PFSK-1 (cell line): ENCODE results near the gene HEATR5B.

Experiments
- FOXP2 ChIP-seq: optimal IDR thresholded peaks from 2 replicates; pipeline ENCODE3; 2011; ENCODE audit warnings: borderline replicate concordance, control low read depth, inconsistent platforms; ENCODE audit not compliant: insufficient read depth; ENCODE audit errors: extremely low read length, extremely low read depth
- POLR2AphosphoS5 ChIP-seq: IDR thresholded peaks from 2 replicates; pipeline ENCODE4 v1.6.1; 2012; ENCODE audit warnings: low read depth, mild to moderate bottlenecking, control low read depth, low read length, moderate library complexity
- SIN3A ChIP-seq: IDR thresholded peaks from 2 replicates; pipeline ENCODE4 v1.6.1; 2012; ENCODE audit warnings: mild to moderate bottlenecking, low read length, moderate library complexity, borderline replicate concordance; ENCODE audit not compliant: insufficient read depth
- TAF1 ChIP-seq: IDR thresholded peaks from 2 replicates; pipeline ENCODE4 v1.6.1; 2012; ENCODE audit warnings: low read length, control low read depth, borderline replicate concordance; ENCODE audit not compliant: insufficient read depth
- TF ChIP-seq, protein P1 (sequence below), 2 experiments: IDR thresholded peaks; 2 replicates each; pipeline versions ENCODE4 v1.6.1 to v1.8.0; 2011 to 2012; ENCODE audit warnings: low read depth in 2 of 2, low read length in 2 of 2, control low read depth in 1 of 2, inconsistent platforms in 1 of 2, mild to moderate bottlenecking in 1 of 2, moderate library complexity in 1 of 2; ENCODE audit not compliant: insufficient read depth in 1 of 2

The HEATR5B gene

DNA sequence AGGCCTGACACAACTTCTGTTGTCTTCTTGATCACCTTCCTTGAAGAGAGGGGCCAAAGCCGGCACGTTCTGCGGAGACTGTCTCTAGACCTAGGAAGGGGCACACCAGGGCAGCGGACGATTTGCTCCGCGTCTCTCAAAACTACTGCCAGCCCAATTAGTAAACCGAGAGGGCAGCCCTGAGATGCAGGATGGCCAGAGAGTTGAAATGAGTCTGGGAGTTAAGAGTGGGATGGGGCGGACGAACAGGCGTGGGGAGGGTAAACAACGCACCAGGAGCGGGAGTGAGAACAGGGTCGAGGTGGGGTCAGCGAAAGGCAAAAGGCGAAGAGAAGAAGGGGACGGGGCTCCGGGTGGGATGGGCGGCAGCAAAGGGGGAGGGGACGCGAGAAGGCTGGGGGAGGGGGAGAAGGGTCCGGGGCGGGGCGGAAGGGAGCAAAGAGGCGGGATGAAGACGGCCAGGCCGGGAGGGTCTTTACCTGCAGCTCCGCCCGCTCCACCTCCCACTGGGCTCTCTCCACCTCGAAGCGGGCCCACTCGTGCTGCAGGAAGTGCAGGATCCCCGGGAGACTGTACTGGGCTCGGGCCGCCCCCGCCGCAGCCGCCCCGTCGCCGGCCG, 118.3 kb downstream of the HEATR5B start:
- TF ChIP-seq POLR2AphosphoS5 (no peak), SIN3A (0 out of 2 replicates have a peak, but pooled peaks have one; percentile 3)

DNA sequence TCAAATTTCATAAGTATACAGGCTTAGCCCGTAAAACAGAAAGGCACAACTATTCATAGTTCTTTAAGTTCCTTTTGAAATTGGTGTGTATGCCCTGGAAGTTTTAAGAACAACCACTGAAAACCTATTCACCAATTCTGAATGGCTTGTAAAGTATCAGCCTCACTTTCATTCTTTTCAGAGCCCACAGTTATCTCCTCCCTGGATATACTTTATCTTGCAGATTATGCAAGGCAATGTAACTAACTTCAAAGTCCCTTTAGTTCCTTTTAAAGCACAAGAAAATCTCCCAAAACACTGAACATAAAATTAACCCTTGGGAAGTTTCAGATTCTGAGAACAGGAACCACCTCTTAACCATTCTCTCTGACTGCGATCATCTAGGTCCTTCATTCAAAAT, 119.0 kb downstream of the HEATR5B start:
- TF ChIP-seq SIN3A = no peak
- TF ChIP-seq TAF1 = no peak
- TF ChIP-seq, protein P1, sequence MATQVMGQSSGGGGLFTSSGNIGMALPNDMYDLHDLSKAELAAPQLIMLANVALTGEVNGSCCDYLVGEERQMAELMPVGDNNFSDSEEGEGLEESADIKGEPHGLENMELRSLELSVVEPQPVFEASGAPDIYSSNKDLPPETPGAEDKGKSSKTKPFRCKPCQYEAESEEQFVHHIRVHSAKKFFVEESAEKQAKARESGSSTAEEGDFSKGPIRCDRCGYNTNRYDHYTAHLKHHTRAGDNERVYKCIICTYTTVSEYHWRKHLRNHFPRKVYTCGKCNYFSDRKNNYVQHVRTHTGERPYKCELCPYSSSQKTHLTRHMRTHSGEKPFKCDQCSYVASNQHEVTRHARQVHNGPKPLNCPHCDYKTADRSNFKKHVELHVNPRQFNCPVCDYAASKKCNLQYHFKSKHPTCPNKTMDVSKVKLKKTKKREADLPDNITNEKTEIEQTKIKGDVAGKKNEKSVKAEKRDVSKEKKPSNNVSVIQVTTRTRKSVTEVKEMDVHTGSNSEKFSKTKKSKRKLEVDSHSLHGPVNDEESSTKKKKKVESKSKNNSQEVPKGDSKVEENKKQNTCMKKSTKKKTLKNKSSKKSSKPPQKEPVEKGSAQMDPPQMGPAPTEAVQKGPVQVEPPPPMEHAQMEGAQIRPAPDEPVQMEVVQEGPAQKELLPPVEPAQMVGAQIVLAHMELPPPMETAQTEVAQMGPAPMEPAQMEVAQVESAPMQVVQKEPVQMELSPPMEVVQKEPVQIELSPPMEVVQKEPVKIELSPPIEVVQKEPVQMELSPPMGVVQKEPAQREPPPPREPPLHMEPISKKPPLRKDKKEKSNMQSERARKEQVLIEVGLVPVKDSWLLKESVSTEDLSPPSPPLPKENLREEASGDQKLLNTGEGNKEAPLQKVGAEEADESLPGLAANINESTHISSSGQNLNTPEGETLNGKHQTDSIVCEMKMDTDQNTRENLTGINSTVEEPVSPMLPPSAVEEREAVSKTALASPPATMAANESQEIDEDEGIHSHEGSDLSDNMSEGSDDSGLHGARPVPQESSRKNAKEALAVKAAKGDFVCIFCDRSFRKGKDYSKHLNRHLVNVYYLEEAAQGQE (IDR thresholded peaks at IDR 0.05; ENCODE audit: insufficient read depth in 1 of 2, low read depth in 2 of 2, low read length in 2 of 2) = no peak
- TF ChIP-seq FOXP2 = no peak
- TF ChIP-seq POLR2AphosphoS5 = no peak

DNA sequence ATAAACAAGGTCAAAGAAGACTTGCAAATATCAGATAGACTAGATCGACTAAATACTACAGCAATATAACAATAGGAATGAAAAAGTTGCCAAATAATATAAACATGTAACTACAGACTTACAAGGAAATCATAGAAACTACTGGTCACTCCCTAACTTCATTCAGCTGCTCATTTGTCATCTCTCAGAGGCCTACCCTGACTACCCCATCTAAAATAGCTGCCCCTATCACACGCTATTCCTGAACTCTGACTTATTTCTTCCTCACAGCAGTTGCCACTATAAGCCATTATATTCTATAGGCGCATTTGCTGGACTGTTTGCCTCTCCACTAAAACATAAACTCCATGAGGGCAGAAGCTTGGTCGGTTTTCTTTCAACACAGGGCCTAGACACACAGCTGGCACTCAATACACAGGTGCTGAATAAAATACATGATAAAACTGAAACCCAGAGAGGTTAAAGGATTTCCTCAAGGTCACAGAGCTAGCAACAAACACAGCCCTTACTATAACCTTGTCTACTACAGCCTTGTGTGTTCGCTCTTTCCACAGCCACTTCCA, 119.6 kb downstream of the HEATR5B start:
- no peak for TF ChIP-seq TAF1
- no peak for TF ChIP-seq SIN3A

DNA sequence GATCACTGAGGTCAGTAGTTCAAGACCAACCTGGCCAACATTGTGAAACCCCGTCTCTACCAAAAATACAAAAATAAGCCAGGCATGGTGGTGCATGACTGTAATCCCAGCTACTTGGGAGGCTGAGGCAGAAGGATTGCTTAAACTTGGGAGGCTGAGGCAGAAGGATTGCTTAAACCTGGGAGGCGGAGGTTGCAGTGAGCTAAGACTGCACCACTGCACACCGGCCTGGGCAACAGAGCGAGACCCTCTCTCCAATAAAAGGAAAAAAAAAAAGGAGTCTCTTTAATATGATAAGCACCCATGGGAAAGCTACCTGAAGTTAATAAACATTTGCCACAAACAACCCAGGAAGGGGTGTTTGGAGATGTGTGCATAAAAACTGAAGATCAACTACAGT, 120.4 kb downstream of the HEATR5B start:
- TF ChIP-seq TAF1 (no peak), POLR2AphosphoS5 (no peak), FOXP2 (no peak), SIN3A (no peak)
- TF ChIP-seq, protein P1 (IDR thresholded peaks at IDR 0.05; ENCODE audit: insufficient read depth in 1 of 2, low read depth in 2 of 2, low read length in 2 of 2) = no peak

DNA sequence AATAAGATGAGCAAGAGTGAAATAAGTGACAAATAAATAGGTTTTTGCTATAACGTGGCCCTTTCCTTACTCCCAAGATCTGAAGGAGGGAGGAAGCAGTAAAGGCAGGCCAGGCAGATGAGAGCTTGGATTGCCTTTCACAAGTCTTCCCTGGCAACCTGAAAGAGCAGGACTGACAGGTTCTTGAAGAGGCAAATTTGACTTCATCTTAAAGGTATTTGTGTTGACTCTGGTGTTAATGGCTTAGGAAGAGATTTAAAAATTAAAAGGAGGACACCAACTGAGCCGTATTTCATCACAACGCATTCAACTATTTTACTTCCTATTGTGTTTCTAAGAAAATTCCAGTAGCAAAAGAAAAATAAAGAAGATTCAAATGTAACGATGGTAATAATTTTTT, 121.1 kb downstream of the HEATR5B start:
- no peak for TF ChIP-seq POLR2AphosphoS5
- TF ChIP-seq SIN3A = no peak
- no peak for TF ChIP-seq FOXP2
- TF ChIP-seq, protein P1 (IDR thresholded peaks at IDR 0.05; ENCODE audit: insufficient read depth in 1 of 2, low read depth in 2 of 2, low read length in 2 of 2) = no peak
- no peak for TF ChIP-seq TAF1

DNA sequence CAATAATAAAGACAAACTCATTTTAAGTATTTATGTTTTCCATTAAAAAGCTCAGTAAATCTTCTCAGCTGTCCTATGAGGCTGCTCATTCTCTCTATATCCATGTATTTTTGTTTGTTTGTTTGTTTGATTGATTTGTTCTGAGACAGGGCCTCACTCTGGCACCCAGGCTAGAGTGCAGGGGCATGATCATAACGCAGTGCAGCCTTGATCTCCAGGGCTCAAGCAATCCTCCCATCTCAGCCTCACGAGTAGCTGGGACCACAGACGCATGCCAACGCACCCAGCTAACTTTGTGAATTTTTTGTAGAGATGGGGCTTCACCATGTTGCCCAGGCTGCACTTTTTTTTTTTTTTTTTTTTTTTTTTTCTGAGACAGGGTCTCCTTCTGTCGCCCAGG, 123.4 kb downstream of the HEATR5B start:
- TF ChIP-seq TAF1 (no peak), POLR2AphosphoS5 (no peak), FOXP2 (no peak), SIN3A (no peak)
- TF ChIP-seq, protein P1 (IDR thresholded peaks at IDR 0.05; ENCODE audit: insufficient read depth in 1 of 2, low read depth in 2 of 2, low read length in 2 of 2) = no peak
